ENCODE data around the gene MPL. TPM values are rescaled to one million over a fixed set of nuclear protein-coding genes. Genes with fewer than 3 reads are reported as not detected.

The MPL gene
- polyA plus RNA-seq, 1 donor (not counting 4 experiments of a cell fraction or from before 2014, with no cell fraction given), result not detected

DNA sequence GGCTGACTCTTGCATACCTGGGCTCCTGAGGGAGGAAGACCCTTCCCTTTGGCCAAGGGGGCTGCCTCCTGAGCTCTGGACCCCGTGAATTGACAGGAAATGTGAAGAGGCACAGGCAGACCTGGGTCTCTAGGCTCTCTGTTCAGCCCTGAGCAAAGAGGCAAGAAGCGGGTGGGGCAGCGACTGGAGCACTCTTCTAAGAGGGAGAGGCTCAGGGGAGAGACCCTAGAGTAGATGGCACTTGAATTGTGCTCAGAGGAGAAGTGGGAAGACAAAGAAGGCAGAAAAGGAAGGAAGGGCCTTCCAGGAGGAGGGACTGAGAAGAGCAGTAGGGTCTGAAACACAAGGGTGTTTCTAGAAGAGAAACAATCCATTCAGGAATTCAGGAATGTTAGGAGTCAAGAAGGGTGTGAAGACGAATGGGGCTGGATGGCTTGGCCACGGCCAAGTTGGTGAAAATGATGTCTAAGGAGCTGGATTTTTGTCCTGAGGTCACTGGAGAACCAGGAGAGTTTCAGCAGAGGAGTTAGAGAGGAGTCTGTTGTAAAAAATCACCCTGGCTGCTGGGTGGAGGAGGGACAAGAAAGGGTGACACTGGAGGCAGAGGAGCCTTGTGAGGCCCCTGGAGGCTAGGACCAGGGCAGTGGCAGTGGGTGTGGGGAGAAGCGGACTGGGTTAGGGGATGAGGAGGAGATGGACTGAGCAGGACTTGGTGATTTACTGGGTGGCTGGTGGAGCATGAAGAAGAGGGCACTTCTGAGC, 31.5 kb upstream of the MPL start:
- H3K9me3 ChIP-seq (ENCODE audit: control insufficient read depth, low read depth, low read length), result no peaks in the 10 kb centered on the region
- no peak overlapping the region for H3K4me2 ChIP-seq (ENCODE audit: control insufficient read depth, extremely low read depth, insufficient read depth, low read depth, low read length)
- TF ChIP-seq CTCF (optimal IDR thresholded peaks at IDR 0.05 in 1 of 3, IDR thresholded peaks at IDR 0.05 in 1 of 3, conservative IDR thresholded peaks at IDR 0.05 in 1 of 3; ENCODE audit: extremely low read depth in 1 of 3, insufficient read depth in 2 of 3, low read length in 3 of 3) (no peak), EZH2 (IDR thresholded peaks at IDR 0.05; ENCODE audit: low read length) (no peak)
- H3K27me3 ChIP-seq (ENCODE audit: control insufficient read depth, extremely low read depth, insufficient read depth, low read length), result peaks cover 8% of the 10 kb centered on the region
- H3K79me2 ChIP-seq (ENCODE audit: control insufficient read depth, insufficient read depth, low read length), result no peaks in the 10 kb centered on the region
- H3K4me3 ChIP-seq (ENCODE audit: control insufficient read depth in 2 of 3, extremely low read depth in 1 of 3, insufficient read depth in 2 of 3, low read depth in 1 of 3, low read length in 3 of 3), result no peak overlapping the region
- no peaks in the 10 kb centered on the region for H4K20me1 ChIP-seq (ENCODE audit: control insufficient read depth, extremely low read depth, insufficient read depth, low read length)
- no peak overlapping the region for H3K9ac ChIP-seq (ENCODE audit: control insufficient read depth, extremely low read depth, insufficient read depth, low read length)
- FAIRE-seq (no peak), DNase-seq (ENCODE audit: low read depth, low spot score) (no peak)
- no peaks in the 10 kb centered on the region for H3K36me3 ChIP-seq (ENCODE audit: control insufficient read depth in 2 of 2, extremely low read depth in 1 of 2, insufficient read depth in 2 of 2, low read length in 2 of 2)
- no peaks in the 10 kb centered on the region for H3K9me1 ChIP-seq (ENCODE audit: control insufficient read depth, extremely low read depth, insufficient read depth, low read length)
- dilution Hi-C loops (cut with MboI; ENCODE audit: extremely low pct_ligation_motif_present, low sequenced_read_pairs), result no loop called here
- no peaks in the 10 kb centered on the region for H3K4me1 ChIP-seq (ENCODE audit: control insufficient read depth, extremely low read depth, insufficient read depth, low read length)
- no peak overlapping the region for H2AFZ ChIP-seq (ENCODE audit: control insufficient read depth, low read length)
- no peak overlapping the region for H3K27ac ChIP-seq (ENCODE audit: control insufficient read depth, insufficient read depth, low read length)

- no peak overlapping the region for H3K4me2 ChIP-seq (ENCODE audit: control insufficient read depth, extremely low read depth, insufficient read depth, low read depth, low read length)
- H2AFZ ChIP-seq (ENCODE audit: control insufficient read depth, low read length), result no peak overlapping the region
- H3K9me3 ChIP-seq (ENCODE audit: control insufficient read depth, low read depth, low read length), result no peaks in the 10 kb centered on the region
- no peak overlapping the region for H3K9ac ChIP-seq (ENCODE audit: control insufficient read depth, extremely low read depth, insufficient read depth, low read length)
- H3K27me3 ChIP-seq (ENCODE audit: control insufficient read depth, extremely low read depth, insufficient read depth, low read length), result peaks cover 12% of the 10 kb centered on the region
- no peaks in the 10 kb centered on the region for H3K79me2 ChIP-seq (ENCODE audit: control insufficient read depth, insufficient read depth, low read length)
- no peak for TF ChIP-seq CTCF (optimal IDR thresholded peaks at IDR 0.05 in 1 of 3, IDR thresholded peaks at IDR 0.05 in 1 of 3, conservative IDR thresholded peaks at IDR 0.05 in 1 of 3; ENCODE audit: extremely low read depth in 1 of 3, insufficient read depth in 2 of 3, low read length in 3 of 3)
- TF ChIP-seq EZH2 (IDR thresholded peaks at IDR 0.05; ENCODE audit: low read length), result no peak
- dilution Hi-C loops (cut with MboI; ENCODE audit: extremely low pct_ligation_motif_present, low sequenced_read_pairs), result no loop called here
- H3K4me3 ChIP-seq (ENCODE audit: control insufficient read depth in 2 of 3, extremely low read depth in 1 of 3, insufficient read depth in 2 of 3, low read depth in 1 of 3, low read length in 3 of 3), result no peak overlapping the region
- DNase-seq (ENCODE audit: low read depth, low spot score), result no peak
- H3K9me1 ChIP-seq (ENCODE audit: control insufficient read depth, extremely low read depth, insufficient read depth, low read length), result no peaks in the 10 kb centered on the region
- no peaks in the 10 kb centered on the region for H4K20me1 ChIP-seq (ENCODE audit: control insufficient read depth, extremely low read depth, insufficient read depth, low read length)
- no peak for FAIRE-seq
- H3K27ac ChIP-seq (ENCODE audit: control insufficient read depth, insufficient read depth, low read length), result no peak overlapping the region
- H3K36me3 ChIP-seq (ENCODE audit: control insufficient read depth in 2 of 2, extremely low read depth in 1 of 2, insufficient read depth in 2 of 2, low read length in 2 of 2), result no peaks in the 10 kb centered on the region
- no peaks in the 10 kb centered on the region for H3K4me1 ChIP-seq (ENCODE audit: control insufficient read depth, extremely low read depth, insufficient read depth, low read length)
These were observed 30.7 kb upstream of the MPL start for GRCh38 chr1:43306688-43307457.

All from keratinocyte (primary cell).